K562 (cell line): ENCODE measurements around the gene CDC14A. TPM values are rescaled to one million over a fixed set of nuclear protein-coding genes. Genes with fewer than 3 reads are reported as not detected.

Experiments
- ATAC-seq: fragments of 200-7000 bp; cut with Tn5 transposase; 3 replicates; pipeline ENCODE4 v1.9.1; 2020; ENCODE audit warnings: moderate library complexity
- BruUV-seq: library from RNA; stranded (reverse); fragments of 400-500 nt; replicated peaks from 2 replicates; lab custom pipeline; 2021; lab: Mats Ljungman, UMichigan
- CTCF ChIA-PET: fragments of 300-600 bp; formaldehyde crosslinking; extraction: SDS; loops from one replicate; lab custom pipeline; 2021; ENCODE audit warnings: low intra/inter-chr PET ratio; lab: Yijun Ruan, JAX
- POLR2A ChIA-PET: fragments of 300-600, 350-650 bp; sonication (Branson Sonifier 250); formaldehyde crosslinking; extraction: SDS; loops from one replicate; lab custom pipeline; 2021; ENCODE audit warnings: antibody characterized with exemption, inconsistent platforms; lab: Yijun Ruan, JAX
- DNase-seq, 4 experiments: peaks; one replicate each; pipeline versions ENCODE4 v3.0.0 to v3.0.0-alpha.2; 2011 to 2018; ENCODE audit warnings: low spot score in 3 of 4, mixed read lengths in 3 of 4; ENCODE audit errors: extremely low read depth in 1 of 4
- FAIRE-seq: peaks from 2 replicates; lab custom pipeline; 2011; peaks lifted over from hg19 to GRCh38; lab: Jason Lieb, UNC
- H2AFZ ChIP-seq: 2 replicates; pipeline ENCODE4 v1.6.0; 2011; ENCODE audit warnings: low read depth, low read length, control low read depth, inconsistent platforms
- H3K27ac ChIP-seq: fragments of 200-600 bp; 3 replicates; pipeline ENCODE4 v1.8.0; 2011; ENCODE audit warnings: low read depth, mild to moderate bottlenecking, control low read depth, inconsistent platforms, low read length, moderate library complexity, mixed read lengths; ENCODE audit errors: extremely low read depth
- H3K27me3 ChIP-seq, 2 experiments: fragments of 300-600 bp in 1 of 2; 2 replicates in 1 of 2; 3 replicates in 1 of 2; pipeline versions ENCODE4 v1.6.0 to v1.8.0; 2011; ENCODE audit warnings: inconsistent platforms in 2 of 2, low read length in 2 of 2, mild to moderate bottlenecking in 1 of 2, mixed read lengths in 1 of 2, moderate library complexity in 1 of 2; ENCODE audit not compliant: control insufficient read depth in 2 of 2, insufficient read depth in 2 of 2
- H3K36me3 ChIP-seq: fragments of 300-600 bp; 3 replicates; pipeline ENCODE4 v1.8.0; 2011; ENCODE audit warnings: mild to moderate bottlenecking, low read length, inconsistent platforms; ENCODE audit not compliant: control insufficient read depth, insufficient read depth
- H3K4me1 ChIP-seq, 2 experiments: fragments of 200-600 bp in 1 of 2; replicated peaks in 1 of 2; 2 replicates in 1 of 2; 3 replicates in 1 of 2; pipeline versions ENCODE4 v1.5.1 to v1.8.0; 2011; ENCODE audit warnings: inconsistent platforms in 2 of 2, low read length in 2 of 2, mild to moderate bottlenecking in 1 of 2, mixed read lengths in 1 of 2, moderate library complexity in 1 of 2; ENCODE audit not compliant: control insufficient read depth in 2 of 2, insufficient read depth in 2 of 2
- H3K4me2 ChIP-seq: 2 replicates; pipeline ENCODE4 v1.6.1; 2011; ENCODE audit warnings: low read length, control low read depth, inconsistent platforms, mixed read lengths; ENCODE audit not compliant: insufficient read depth
- H3K4me3 ChIP-seq: fragments of 200-600 bp; sonication (generic), shearing (Covaris generic); 2 replicates; pipeline ENCODE4 v1.5.1; 2016; ENCODE audit warnings: control low read depth, inconsistent platforms
- H3K79me2 ChIP-seq: fragments of 200-600 bp; 3 replicates; pipeline ENCODE4 v1.8.0; 2011; ENCODE audit warnings: low read length, inconsistent platforms; ENCODE audit not compliant: control insufficient read depth, insufficient read depth
- H3K9ac ChIP-seq, 2 experiments: 2 replicates each; pipeline versions ENCODE4 v1.6.0 to v1.6.1; 2011; ENCODE audit warnings: low read depth in 2 of 2, low read length in 2 of 2, control low read depth in 1 of 2, inconsistent platforms in 1 of 2, mild to moderate bottlenecking in 1 of 2, mixed read lengths in 1 of 2; ENCODE audit not compliant: insufficient read depth in 1 of 2
- H3K9me1 ChIP-seq: one replicate; pipeline ENCODE4 v1.6.0; 2011; ENCODE audit warnings: inconsistent platforms, mild to moderate bottlenecking, low read length, moderate library complexity; ENCODE audit not compliant: control insufficient read depth, insufficient read depth
- H3K9me3 ChIP-seq: replicated peaks from 2 replicates; pipeline ENCODE4 v1.5.1; 2011; ENCODE audit warnings: low read depth, low read length, inconsistent platforms; ENCODE audit not compliant: control insufficient read depth, insufficient read depth
- H4K20me1 ChIP-seq: replicated peaks from 2 replicates; pipeline ENCODE4 v1.6.1; 2011; ENCODE audit warnings: low read length, inconsistent platforms, mixed read lengths; ENCODE audit not compliant: control insufficient read depth, insufficient read depth
- CEBPG ChIP-seq, 3 experiments: fragments of 200-800 bp in 1 of 3; sonication (Bioruptor generic) in 1 of 3; sonication (generic) in 1 of 3; formaldehyde crosslinking in 1 of 3; IDR thresholded peaks in 2 of 3; conservative IDR thresholded peaks in 1 of 3; 2 replicates each; pipeline versions ENCODE4 v1.6.1 to v1.8.0; 2016 to 2022; ENCODE audit warnings: missing compliant biosample characterization in 2 of 3, missing genetic modification characterization in 2 of 3, mild to moderate bottlenecking in 1 of 3, missing genetic modification reagents in 1 of 3
- CTBP1 ChIP-seq: fragments of 450-650 bp; IDR thresholded peaks from 2 replicates; pipeline ENCODE4 v1.6.1; 2016; ENCODE audit warnings: borderline replicate concordance
- EZH2 ChIP-seq: IDR thresholded peaks from 2 replicates; pipeline ENCODE4 v1.6.1; 2012; ENCODE audit warnings: low read depth, mild to moderate bottlenecking, inconsistent platforms, low read length, borderline replicate concordance
- MNT ChIP-seq, 2 experiments: fragments of 450-650 bp; conservative IDR thresholded peaks; 2 replicates each; pipeline ENCODE4 v1.6.1; 2017; ENCODE audit warnings: mild to moderate bottlenecking in 2 of 2, moderate library complexity in 2 of 2
- NRF1 ChIP-seq, 2 experiments: fragments of 450-650 bp; IDR thresholded peaks in 1 of 2; conservative IDR thresholded peaks in 1 of 2; 2 replicates each; pipeline ENCODE4 v1.6.1; 2014; ENCODE audit warnings: mild to moderate bottlenecking in 2 of 2
- SMARCA5 ChIP-seq: fragments of 450-650 bp; IDR thresholded peaks from 2 replicates; pipeline ENCODE4 v1.6.1; 2016
- SMARCC2 ChIP-seq: fragments of 450-650 bp; IDR thresholded peaks from 2 replicates; pipeline ENCODE4 v1.6.1; 2017; ENCODE audit warnings: antibody characterized with exemption, moderate library complexity, mild to moderate bottlenecking, low read depth
- WGBS: fragments of 100-300 bp; shearing (Covaris generic); methylation state at CpG from one replicate; pipeline ENCODE4 v1.1.6; 2016; ENCODE audit warnings: low coverage, mixed read lengths; ENCODE audit not compliant: insufficient coverage; ENCODE audit errors: missing lambda C conversion rate; 5-methylcytosine and 5-hydroxymethylcytosine counted together
- in situ Hi-C: fragments of 300-500 bp; cut with MboI; formaldehyde crosslinking; loops from 4 replicates; pipeline ENCODE4 v1.15.0; 2018; ENCODE audit warnings: inconsistent platforms, mixed read lengths
- intact Hi-C: fragments of 100-400 bp; cut with micrococcal nuclease; formaldehyde crosslinking; loops from 2 replicates; pipeline ENCODE4 v1.14.2; 2022
- polyA plus RNA-seq, 8 experiments: library from polyadenylated mRNA; depleted of rRNA in 4 of 8; stranded (reverse) in 5 of 8; unstranded in 3 of 8; fragments of >200 nt; fragmentation: Nextera tagmentation in 2 of 8; fragmentation: Illumina TruSeq in 1 of 8; extraction: Ambion mirVana in 2 of 8; extraction: Trizol in 1 of 8; gene quantifications; 2 replicates each; pipeline versions ENCODE4 v1.2.1 to v1.2.3, GENCODE V29; 2011 to 2014; ENCODE audit warnings: inconsistent platforms in 1 of 8, missing spikeins in 1 of 8
- total RNA-seq, 7 experiments: library from RNA; depleted of rRNA in 6 of 7; stranded (reverse); fragments of >200 nt in 6 of 7; fragmentation: Illumina TruSeq in 2 of 7; extraction: Trizol in 2 of 7; gene quantifications; 2 replicates each; pipeline versions ENCODE4 v1.2.1 to v1.2.3, GENCODE V29; 2011 to 2021; ENCODE audit warnings: low replicate concordance in 1 of 7

Gene CDC14A
- total and polyA plus RNA-seq, 9 of the 15 experiments (the other 6 are each of a cell fraction or from before 2014, with no cell fraction given), result 17.0 to 74.3 (median 33.4) TPM

- Histone ChIP-seq H3K9me1 (no peaks in the 10 kb centered on the region), H3K9me3 (no peaks in the 10 kb centered on the region), H3K4me3 (peak overlapping the region; percentile 91), H3K4me1 (peaks cover 22 to 44% of the 10 kb centered on the region in 2 experiments)
- no peak for DNase-seq
- no TSS peak for BruUV-seq
- TF ChIP-seq CEBPG (CRISPR knock-in tag; IDR thresholded peaks at IDR 0.05) (no peak), CEBPG (tag; conservative IDR thresholded peaks at IDR 0.05 in 1 of 2, IDR thresholded peaks at IDR 0.05 in 1 of 2) (0 out of 4 replicates have a peak, but pooled peaks of 1 of the 2 experiments have one; percentile 5), NRF1 (conservative IDR thresholded peaks at IDR 0.05 in 1 of 2, IDR thresholded peaks at IDR 0.05 in 1 of 2) (no peak), SMARCC2 (peak; percentile 63; the same call in 1 of the 2 replicates), CTBP1 (no peak), EZH2 (no peak), MNT (conservative IDR thresholded peaks at IDR 0.05) (0 out of 4 replicates have a peak, but pooled peaks of 1 of the 2 experiments have one; percentile 16), SMARCA5 (peak; percentile 79; the same call in 1 of the 2 replicates)
- TF ChIP-seq, all 486 proteins: peak for 4
- Histone ChIP-seq H3K36me3 (peaks cover 10% of the 10 kb centered on the region; the same call in 1 of the 3 replicates), H3K4me2 (peak overlapping the region; percentile 97), H2AFZ (peak overlapping the region; percentile 99), H4K20me1 (no peaks in the 10 kb centered on the region; the same call in 1 of the 2 replicates), H3K79me2 (peaks cover 38% of the 10 kb centered on the region), H3K9ac (peak overlapping the region; percentile 86 to 90), H3K27me3 (no peaks in the 10 kb centered on the region), H3K27ac (peak overlapping the region; percentile 98)
- POLR2A ChIA-PET, result interaction anchor here (0.7 to 5.2 kb wide), 4 partner anchors 9 to 128 kb away, joined by 3 to 136 read pairs (median 6); no protein-coding TSS in a partner anchor
- FAIRE-seq (no peak), ATAC-seq (no peak)
- CTCF ChIA-PET, result no interaction called here
- intact Hi-C loops, result loop anchor here (1.0 to 10.0 kb wide), 5 partner anchors 83 to 583 kb away; partner anchors contain the start of genes DBT, FRRS1, RTCA and SASS6
- in situ Hi-C loops, result no loop called here
- 18% methylated on average over 10 of the region's 10 CpGs for WGBS
These were observed 1.6 kb upstream of the CDC14A start for GRCh38 chr1:100350787-100351094.
